GM18951 (cell line): ENCODE measurements around the gene PCF11.
"Not testable (repeated sequence)": the region's sequence is repeated elsewhere in the genome, so short reads cannot be mapped to it uniquely, and the experiment has no call there.

Experiments used
- POLR2A ChIP-seq: IDR thresholded peaks from 4 replicates; pipeline ENCODE4 v1.6.1; 2011; ENCODE audit warnings: mild to moderate bottlenecking; ENCODE audit not compliant: insufficient read length, insufficient read depth; ENCODE audit errors: extremely low read depth
- in situ Hi-C: fragments of 300-500 bp; cut with MboI; formaldehyde crosslinking; loops from one replicate; pipeline ENCODE4 v1.12.0; 2022; ENCODE audit warnings: low sequenced_read_pairs, mixed read lengths, inconsistent platforms; ENCODE audit not compliant: unreplicated experiment

Gene PCF11

GRCh38 chr11:83185767-83186166, 28.8 kb downstream of the PCF11 start:
- no peak for TF ChIP-seq POLR2A
- in situ Hi-C loops, result loop anchor here (10.0 kb wide), 1 partner anchor 281 kb away; the partner anchor contains the start of genes DDIAS and PRCP

GRCh38 chr11:83187465-83187864, 30.5 kb downstream of the PCF11 start:
- TF ChIP-seq POLR2A, result peak; percentile 15
- in situ Hi-C loops, result loop anchor here (10.0 kb wide), 1 partner anchor 283 kb away; the partner anchor contains the start of genes DDIAS and PRCP

DNA sequence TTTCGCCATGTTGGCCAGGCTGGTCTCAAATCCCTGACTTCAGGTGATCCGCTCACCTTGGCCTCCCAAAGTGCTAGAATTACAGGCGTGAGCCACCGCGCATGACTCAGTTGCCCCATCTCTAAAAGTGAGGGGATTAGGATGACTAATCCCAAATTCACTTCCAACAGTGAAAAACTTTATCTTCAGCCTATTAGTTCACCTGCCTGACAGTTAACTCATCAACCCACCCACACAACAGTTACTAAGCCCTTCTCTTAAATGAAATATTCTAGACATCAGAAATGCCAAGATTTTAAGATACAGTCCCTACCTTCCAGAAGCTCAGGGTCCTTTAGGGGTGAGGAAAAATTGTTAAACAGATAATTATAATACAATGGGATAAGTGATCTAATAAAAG, 34.6 kb downstream of the PCF11 start:
- in situ Hi-C loops, result no loop called here
- no peak for TF ChIP-seq POLR2A

DNA sequence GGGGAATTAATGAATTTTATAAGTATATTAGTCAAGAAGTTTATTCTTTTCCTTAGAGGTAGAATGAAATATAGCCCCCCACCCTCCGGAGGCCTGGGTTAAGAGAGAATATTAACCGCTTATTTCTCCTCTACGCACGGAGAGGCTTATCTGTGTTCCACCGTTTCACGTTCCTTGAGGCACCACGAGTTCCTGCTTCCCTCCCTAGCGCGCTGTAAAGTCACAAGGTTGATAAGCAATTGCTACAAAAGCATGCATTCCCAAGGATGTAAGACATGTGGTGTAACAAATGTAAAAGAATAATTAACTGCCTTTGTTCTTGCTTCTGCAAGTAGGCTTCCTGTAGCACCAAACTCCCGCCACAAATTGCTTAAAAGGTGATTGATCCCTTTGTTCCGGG, 35.1 kb downstream of the PCF11 start:
- in situ Hi-C loops, result no loop called here
- no peak for TF ChIP-seq POLR2A

GRCh38 chr11:83192606-83193245, 35.8 kb downstream of the PCF11 start:
- in situ Hi-C loops, result no loop called here

DNA sequence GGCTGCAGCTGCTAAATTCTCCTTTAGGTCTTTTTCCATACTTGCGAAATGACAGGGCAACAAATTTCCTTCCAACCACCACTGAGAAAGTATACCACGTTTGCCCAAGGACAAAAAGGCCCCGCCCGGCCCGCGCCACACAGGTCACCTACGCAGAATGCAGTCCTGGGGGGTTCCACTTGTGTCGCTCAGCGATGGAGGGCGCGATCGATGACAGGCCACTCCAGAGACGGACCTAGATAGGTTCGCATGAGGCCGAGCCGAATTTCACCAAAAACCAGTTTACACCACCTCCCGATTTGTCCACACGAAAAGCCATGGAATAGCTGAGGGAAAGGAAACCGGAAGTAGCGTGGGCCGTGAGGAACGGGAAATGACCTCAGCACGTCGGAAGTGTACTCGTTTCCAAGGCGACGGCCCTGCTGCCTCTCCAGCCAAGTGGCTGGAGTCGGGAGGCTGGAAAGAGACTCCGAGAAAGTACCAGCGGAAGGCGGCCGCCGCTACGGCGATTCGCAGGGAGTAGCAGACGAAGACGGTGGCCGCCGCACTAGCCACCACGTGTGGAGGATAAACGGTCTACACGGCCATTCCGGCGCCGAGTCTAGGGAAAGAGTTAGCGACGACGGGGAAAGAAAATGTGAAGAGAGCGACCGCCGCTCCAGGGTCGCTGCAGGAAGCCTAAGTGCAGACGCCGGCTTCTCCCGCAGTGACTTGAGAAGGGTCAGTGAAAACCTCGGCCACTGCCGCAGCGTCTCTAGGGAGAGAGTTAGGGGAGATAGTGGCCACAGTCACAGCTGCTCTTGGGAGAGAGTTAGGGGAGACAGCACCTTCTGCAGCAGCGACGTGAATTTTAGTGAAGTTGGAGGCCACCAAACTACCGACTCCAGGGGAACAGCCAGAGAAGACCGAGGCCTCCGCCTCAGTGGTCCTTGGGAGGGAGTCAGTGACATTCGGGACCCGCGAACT, 36.7 kb downstream of the PCF11 start, which contains the start of gene ANKRD42:
TSS of gene ANKRD42 (plus strand) at position 398 of the 966 bp plus-strand sequence. CDS start 959 bp downstream, outside the sequence.
- TF ChIP-seq POLR2A, result peak; percentile 63
- in situ Hi-C loops, result no loop called here

More at GRCh38 chr11:83192606-83193245, 35.8 kb downstream of the PCF11 start:
- no peak for TF ChIP-seq POLR2A

- TF ChIP-seq POLR2A, result peak; percentile 32
- in situ Hi-C loops, result no loop called here
These were observed 37.6 kb downstream of the PCF11 start for GRCh38 chr11:83194281-83195142.

GRCh38 chr11:83195143-83195466, 38.2 kb downstream of the PCF11 start:
- in situ Hi-C loops, result no loop called here
- no peak for TF ChIP-seq POLR2A

DNA sequence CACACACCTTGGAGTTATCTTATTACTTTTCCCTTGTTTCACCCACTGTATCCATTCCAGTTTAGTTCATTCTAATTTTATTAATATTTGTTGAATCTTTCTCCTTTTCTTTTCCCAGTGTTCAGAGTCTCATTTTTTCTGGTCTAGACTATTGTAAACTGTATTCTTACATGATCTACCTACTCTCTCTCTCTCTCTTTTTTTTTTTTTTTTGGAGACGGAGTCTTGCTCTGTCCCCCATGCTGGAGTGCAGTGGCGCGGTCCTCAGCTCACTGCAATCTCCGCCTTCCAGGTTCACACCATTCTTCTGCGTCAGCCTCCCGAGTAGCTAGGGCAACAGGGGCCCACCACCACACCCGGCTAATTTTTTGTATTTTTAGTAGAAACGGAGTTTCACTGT, 38.7 kb downstream of the PCF11 start:
- TF ChIP-seq POLR2A, result no peak
- in situ Hi-C loops, result no loop called here

DNA sequence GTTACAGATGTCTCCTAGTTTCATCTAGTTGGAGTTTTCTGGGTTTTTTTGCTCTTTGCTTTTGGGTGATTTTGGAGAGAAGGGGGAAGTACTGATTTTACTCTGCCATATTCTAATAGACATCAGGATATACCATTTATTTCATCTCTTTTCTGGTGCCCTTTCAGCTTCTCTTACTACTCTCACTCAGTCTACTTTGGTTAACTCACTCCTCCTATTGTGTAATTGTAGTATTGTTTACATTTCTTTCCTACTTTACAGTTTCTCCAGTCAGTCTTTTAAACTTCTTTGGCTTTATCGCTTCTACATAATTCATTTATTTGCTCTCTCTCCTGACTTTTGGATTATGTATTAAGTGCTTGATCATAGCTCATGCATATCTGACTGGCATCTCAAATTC, 43.1 kb downstream of the PCF11 start:
- TF ChIP-seq POLR2A, result no peak
- in situ Hi-C loops, result no loop called here

DNA sequence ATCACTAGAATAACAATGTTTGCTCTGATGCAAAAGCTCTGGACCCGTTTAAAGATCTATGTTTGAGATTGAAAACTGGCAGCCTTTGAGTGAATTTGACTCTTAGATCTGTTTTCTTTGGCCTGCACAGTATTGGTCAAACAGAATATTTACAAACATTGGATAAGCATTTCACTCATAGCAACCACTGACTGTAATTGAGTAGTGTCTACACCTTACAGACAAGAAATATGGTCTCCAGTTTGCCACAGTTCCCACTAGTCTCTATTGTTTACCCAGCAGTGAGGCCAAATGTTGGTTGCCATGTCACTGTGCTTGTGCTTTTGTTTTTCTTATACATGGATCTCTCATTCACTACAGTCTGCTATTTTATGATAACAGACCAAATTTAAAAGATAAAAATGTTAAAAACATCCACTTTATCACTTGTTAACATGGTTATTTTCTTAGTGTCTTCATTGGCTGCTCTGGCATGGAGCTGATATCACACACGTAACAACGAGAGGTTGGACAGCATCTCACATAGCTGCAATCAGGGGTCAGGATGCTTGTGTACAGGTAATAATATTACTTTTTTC, 48.8 kb downstream of the PCF11 start:
- TF ChIP-seq POLR2A, result no peak
- in situ Hi-C loops, result no loop called here

DNA sequence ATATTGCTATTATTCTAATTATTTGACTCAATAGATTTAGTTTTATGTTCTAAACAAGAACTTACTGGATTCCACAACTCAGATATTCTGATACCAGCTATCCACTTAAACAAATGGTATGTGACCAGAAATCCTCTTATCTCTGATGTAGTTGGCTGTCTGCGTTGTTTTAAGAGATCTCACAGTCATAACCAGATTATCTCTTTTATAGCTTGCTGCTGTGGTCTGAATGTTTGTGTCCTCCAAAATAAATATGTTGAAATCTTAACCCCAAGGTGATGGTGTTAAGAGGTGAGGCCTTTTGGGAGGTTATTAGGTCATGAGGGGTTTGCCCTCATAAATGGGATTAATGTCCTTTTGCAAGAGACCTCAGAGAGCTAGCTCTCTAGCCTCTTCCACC, 49.3 kb downstream of the PCF11 start:
- in situ Hi-C loops, result no loop called here

DNA sequence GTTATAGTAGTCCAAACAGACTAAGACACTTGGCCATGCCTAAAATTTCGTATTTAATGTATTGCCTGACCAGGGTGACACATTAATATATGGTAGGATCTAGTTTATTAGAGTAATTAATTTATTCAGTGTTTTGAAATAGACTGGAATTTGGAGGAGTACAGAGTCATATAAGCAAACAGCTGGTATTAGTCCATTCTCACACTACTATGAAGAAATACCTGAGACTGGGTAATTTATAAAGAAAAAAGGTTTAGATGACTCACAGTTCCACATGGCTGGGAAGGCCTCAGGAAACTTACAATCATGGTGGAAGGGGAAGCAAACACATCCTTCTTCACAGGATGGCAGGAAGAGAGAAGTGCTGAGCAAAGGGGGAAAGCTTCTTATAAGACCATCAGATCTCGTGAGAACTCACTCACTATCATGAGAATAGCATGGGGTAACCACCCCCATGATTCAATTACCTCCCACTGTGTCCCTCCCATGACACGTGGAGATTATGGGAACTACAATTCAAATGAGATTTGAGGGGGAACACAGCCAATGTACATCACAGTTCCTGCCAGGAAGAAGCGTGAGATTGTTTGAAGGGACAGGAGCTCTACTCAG, 49.9 kb downstream of the PCF11 start:
- in situ Hi-C loops, result not testable (repeated sequence)

More for the DNA sequence above, 49.3 kb downstream of the PCF11 start:
- no peak for TF ChIP-seq POLR2A
